Mesenchymal stem cell (in vitro differentiated cells and primary cell): ENCODE data around the gene MT4.
A peak's percentile ranks its signal among the peaks of the same experiment; 100 is the strongest.

ENCODE experiments used
- DNase-seq: peaks from one replicate; pipeline ENCODE4 v3.0.0-alpha.2; 2013
- H2AFZ ChIP-seq: one replicate; pipeline ENCODE4 v1.6.1; 2013; ENCODE audit warnings: low read depth, mild to moderate bottlenecking, control low read depth, inconsistent platforms, low read length, moderate library complexity
- H2AK5ac ChIP-seq: 2 replicates; pipeline ENCODE4 v1.6.1; 2013; ENCODE audit warnings: low read length, moderate library complexity, mild to moderate bottlenecking, inconsistent platforms; ENCODE audit not compliant: severe bottlenecking
- H2BK120ac ChIP-seq: one replicate; pipeline ENCODE4 v1.6.1; 2013; ENCODE audit warnings: low read depth, mild to moderate bottlenecking, inconsistent platforms, low read length, moderate library complexity
- H2BK12ac ChIP-seq, 2 experiments: one replicate each; pipeline ENCODE4 v1.6.1; 2013; ENCODE audit warnings: inconsistent platforms in 2 of 2, low read length in 2 of 2, mild to moderate bottlenecking in 2 of 2, moderate library complexity in 2 of 2, control low read depth in 1 of 2
- H2BK15ac ChIP-seq: one replicate; pipeline ENCODE4 v1.6.1; 2013; ENCODE audit warnings: mild to moderate bottlenecking, low read depth, inconsistent platforms; ENCODE audit not compliant: poor library complexity, severe bottlenecking
- H2BK5ac ChIP-seq: 2 replicates; pipeline ENCODE4 v1.6.1; 2013; ENCODE audit warnings: low read depth, mild to moderate bottlenecking, low read length, control low read depth, inconsistent platforms; ENCODE audit not compliant: poor library complexity, severe bottlenecking
- H3K14ac ChIP-seq, 2 experiments: one replicate each; pipeline ENCODE4 v1.6.1; 2013; ENCODE audit warnings: inconsistent platforms in 2 of 2, low read length in 2 of 2, control low read depth in 1 of 2, mild to moderate bottlenecking in 1 of 2, moderate library complexity in 1 of 2
- H3K18ac ChIP-seq, 2 experiments: one replicate each; pipeline ENCODE4 v1.6.1; 2013; ENCODE audit warnings: inconsistent platforms in 2 of 2, low read length in 2 of 2, control low read depth in 1 of 2, low read depth in 1 of 2, mild to moderate bottlenecking in 1 of 2
- H3K23ac ChIP-seq, 2 experiments: one replicate each; pipeline ENCODE4 v1.6.1; 2013; ENCODE audit warnings: inconsistent platforms in 2 of 2, low read length in 2 of 2, mild to moderate bottlenecking in 2 of 2, moderate library complexity in 2 of 2, control low read depth in 1 of 2
- H3K27ac ChIP-seq: 2 replicates; pipeline ENCODE4 v1.5.1; 2013; ENCODE audit warnings: mild to moderate bottlenecking, moderate library complexity, low read length, control low read depth, inconsistent platforms; ENCODE audit not compliant: poor library complexity, severe bottlenecking
- H3K27me3 ChIP-seq, 2 experiments: 2 replicates each; pipeline versions ENCODE4 v1.6.1 to v1.7.0; 2013; ENCODE audit warnings: low read length in 2 of 2, mild to moderate bottlenecking in 2 of 2, moderate library complexity in 2 of 2, control low read depth in 1 of 2, inconsistent platforms in 1 of 2; ENCODE audit not compliant: control insufficient read depth in 1 of 2, insufficient read depth in 1 of 2
- H3K36me3 ChIP-seq, 2 experiments: 2 replicates each; pipeline versions ENCODE4 v1.6.1 to v1.7.0; 2013; ENCODE audit warnings: low read length in 2 of 2, control low read depth in 1 of 2, inconsistent platforms in 1 of 2, low read depth in 1 of 2, mild to moderate bottlenecking in 1 of 2; ENCODE audit not compliant: insufficient read depth in 2 of 2, control insufficient read depth in 1 of 2
- H3K4ac ChIP-seq, 2 experiments: one replicate each; pipeline ENCODE4 v1.6.1; 2013; ENCODE audit warnings: inconsistent platforms in 2 of 2, low read length in 2 of 2, mild to moderate bottlenecking in 2 of 2, moderate library complexity in 2 of 2, control low read depth in 1 of 2, low read depth in 1 of 2
- H3K4me1 ChIP-seq: 2 replicates; pipeline ENCODE4 v1.6.1; 2013; ENCODE audit warnings: low read depth, low read length, control low read depth; ENCODE audit not compliant: control insufficient read depth, insufficient read depth
- H3K4me2 ChIP-seq: 2 replicates; pipeline ENCODE4 v1.6.1; 2013; ENCODE audit warnings: low read length, mild to moderate bottlenecking, inconsistent platforms; ENCODE audit not compliant: poor library complexity, severe bottlenecking
- H3K4me3 ChIP-seq, 2 experiments: 2 replicates each; pipeline versions ENCODE4 v1.5.1 to v1.7.0; 2013; ENCODE audit warnings: low read length in 2 of 2, mild to moderate bottlenecking in 2 of 2, control low read depth in 1 of 2, low read depth in 1 of 2; ENCODE audit not compliant: insufficient read depth in 1 of 2
- H3K79me1 ChIP-seq: replicated peaks from 2 replicates; pipeline ENCODE4 v1.6.1; 2013; ENCODE audit warnings: mild to moderate bottlenecking, control low read depth, low read length, inconsistent platforms; ENCODE audit not compliant: poor library complexity, severe bottlenecking
- H3K9ac ChIP-seq: 2 replicates; pipeline ENCODE4 v1.7.0; 2013; ENCODE audit warnings: mild to moderate bottlenecking, low read length, moderate library complexity
- H3K9me3 ChIP-seq: 2 replicates; pipeline ENCODE4 v1.7.0; 2013; ENCODE audit warnings: mild to moderate bottlenecking, low read length; ENCODE audit not compliant: control insufficient read depth
- H4K8ac ChIP-seq: one replicate; pipeline ENCODE4 v1.6.1; 2013; ENCODE audit warnings: inconsistent platforms, mild to moderate bottlenecking, low read length, moderate library complexity
- H4K91ac ChIP-seq: one replicate; pipeline ENCODE4 v1.6.1; 2013; ENCODE audit warnings: mild to moderate bottlenecking, low read length, inconsistent platforms
- WGBS: methylation state at CpG from one replicate; pipeline ENCODE4 v1.1.7; 2013; ENCODE audit warnings: mixed read lengths; 5-methylcytosine and 5-hydroxymethylcytosine counted together

The MT4 gene

DNA sequence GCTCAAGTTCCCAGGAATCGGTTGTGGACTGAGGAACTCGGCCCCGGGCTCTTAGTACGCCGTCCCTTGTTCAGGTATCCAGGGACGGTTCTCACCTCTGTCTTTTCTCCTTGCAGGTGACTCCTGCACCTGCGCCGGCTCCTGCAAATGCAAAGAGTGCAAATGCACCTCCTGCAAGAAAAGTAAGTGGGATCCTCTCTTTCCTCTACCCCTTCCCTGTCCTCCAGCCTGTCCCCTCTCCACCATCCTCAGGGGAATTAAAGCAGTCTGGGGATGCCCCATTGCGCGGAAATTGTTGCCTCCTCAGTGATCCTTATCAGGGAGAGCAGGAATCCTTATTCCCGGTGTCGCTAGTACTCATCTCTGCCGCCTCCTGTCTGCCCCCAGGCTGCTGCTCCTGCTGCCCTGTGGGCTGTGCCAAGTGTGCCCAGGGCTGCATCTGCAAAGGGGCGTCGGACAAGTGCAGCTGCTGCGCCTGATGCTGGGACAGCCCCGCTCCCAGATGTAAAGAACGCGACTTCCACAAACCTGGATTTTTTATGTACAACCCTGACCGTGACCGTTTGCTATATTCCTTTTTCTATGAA, 44.1 kb downstream of the MT4 start:
- peak overlapping the region; percentile 52 for H4K8ac ChIP-seq
- H3K4me3 ChIP-seq, result peak overlapping the region; percentile 59 to 92
- peak overlapping the region in 1 of 2 experiments; percentile 45 for H2BK12ac ChIP-seq
- no peaks in the 10 kb centered on the region for H3K27me3 ChIP-seq
- peaks cover 34% of the 10 kb centered on the region for H3K4me1 ChIP-seq
- no peak overlapping the region for H3K23ac ChIP-seq
- H3K27ac ChIP-seq, result peak overlapping the region; percentile 94
- H2BK5ac ChIP-seq, result no peak overlapping the region
- H4K91ac ChIP-seq, result peak overlapping the region; percentile 81
- H2AFZ ChIP-seq, result no peak overlapping the region
- H3K79me1 ChIP-seq, result peaks cover 4% of the 10 kb centered on the region
- H3K4me2 ChIP-seq, result peak overlapping the region; percentile 79
- 6% methylated on average over 21 of the region's 21 CpGs for WGBS
- H2BK15ac ChIP-seq, result peak overlapping the region; percentile 77
- DNase-seq, result peak; percentile 38
- H3K14ac ChIP-seq, result peak overlapping the region in 1 of 2 experiments; percentile 68
- no peak overlapping the region for H2BK120ac ChIP-seq
- no peak overlapping the region for H2AK5ac ChIP-seq
- H3K9ac ChIP-seq, result peak overlapping the region; percentile 91
- H3K18ac ChIP-seq, result peak overlapping the region; percentile 54 to 85
- no peaks in the 10 kb centered on the region for H3K9me3 ChIP-seq
- no peaks in the 10 kb centered on the region for H3K36me3 ChIP-seq
- peak overlapping the region; percentile 24 to 46 for H3K4ac ChIP-seq

DNA sequence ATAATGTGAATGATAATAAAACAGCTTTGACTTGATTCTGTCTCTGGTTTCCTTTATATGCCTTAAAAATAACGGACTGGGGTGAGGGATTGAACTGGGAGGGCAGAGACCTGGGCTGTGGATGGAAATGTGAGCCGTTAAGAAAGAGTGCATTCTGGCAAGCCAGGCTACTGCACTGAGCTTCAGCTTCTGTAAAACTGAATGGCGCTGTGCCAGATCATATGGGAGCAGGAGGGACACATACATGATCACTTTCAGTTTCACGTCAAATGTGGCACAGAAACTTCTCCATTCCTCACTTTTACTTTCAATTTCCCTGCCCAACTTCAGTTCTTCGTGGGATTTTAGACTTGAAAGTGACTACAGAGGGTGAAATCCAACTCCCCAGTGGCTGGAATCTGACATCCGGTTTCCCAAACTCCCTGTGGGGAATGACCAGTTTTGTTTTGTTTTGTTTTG, 44.6 kb downstream of the MT4 start:
- 0% methylated on average over 4 of the region's 6 CpGs for WGBS
- Histone ChIP-seq H3K9me3 (no peaks in the 10 kb centered on the region), H3K9ac (peak overlapping the region; percentile 91), H2BK120ac (no peak overlapping the region), H3K4me1 (peaks cover 34% of the 10 kb centered on the region), H2BK12ac (no peak overlapping the region), H2BK15ac (no peak overlapping the region), H3K4me2 (peak overlapping the region; percentile 79), H3K14ac (no peak overlapping the region), H3K4me3 (peak overlapping the region in 1 of 2 experiments; percentile 92), H4K91ac (no peak overlapping the region), H2AK5ac (no peak overlapping the region), H4K8ac (peak overlapping the region; percentile 16), H3K79me1 (peaks cover 4% of the 10 kb centered on the region), H3K23ac (no peak overlapping the region), H3K36me3 (no peaks in the 10 kb centered on the region), H3K27me3 (no peaks in the 10 kb centered on the region), H3K18ac (peak overlapping the region; percentile 84 to 88), H3K4ac (peak overlapping the region in 1 of 2 experiments; percentile 90), H2BK5ac (no peak overlapping the region), H2AFZ (no peak overlapping the region), H3K27ac (peak overlapping the region; percentile 94)
- peak; percentile 98 for DNase-seq

DNA sequence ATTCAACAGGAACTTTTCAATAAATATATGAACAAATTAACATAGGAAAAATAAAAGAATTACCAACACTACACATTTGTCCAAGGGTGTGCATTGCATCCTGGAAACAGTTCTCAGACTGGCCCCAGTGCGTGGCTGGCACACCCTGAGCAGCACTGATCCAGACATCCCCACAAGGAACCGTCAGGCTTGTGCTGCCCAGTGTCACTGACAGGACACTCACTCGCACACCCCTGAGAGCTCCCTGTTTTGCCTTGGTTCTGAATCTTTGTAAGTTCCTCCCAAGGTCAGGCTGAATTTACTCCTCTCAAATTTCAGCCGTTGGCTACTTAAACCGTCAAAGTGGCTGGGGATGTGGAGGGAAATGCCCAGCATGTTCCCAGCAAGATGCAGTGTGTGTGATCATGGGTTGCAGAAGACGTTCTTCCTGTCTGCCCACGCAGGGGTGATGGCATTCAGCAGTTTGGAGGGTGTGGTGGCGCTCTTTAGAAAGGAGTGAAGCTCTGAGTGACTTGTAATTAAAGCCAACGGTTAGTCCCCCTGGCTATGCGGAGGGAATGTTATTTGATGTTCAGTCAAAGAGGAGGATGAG, 45.2 kb downstream of the MT4 start:
- H2BK120ac ChIP-seq, result no peak overlapping the region
- H2BK12ac ChIP-seq, result peak overlapping the region; percentile 46 to 99
- peak overlapping the region; percentile 20 for H2BK5ac ChIP-seq
- H3K18ac ChIP-seq, result peak overlapping the region; percentile 89 to 96
- peak overlapping the region; percentile 86 for H4K8ac ChIP-seq
- peak; percentile 96 for DNase-seq
- H3K36me3 ChIP-seq, result no peaks in the 10 kb centered on the region
- H2BK15ac ChIP-seq, result no peak overlapping the region
- WGBS, result 15% methylated on average over 10 of the region's 10 CpGs
- peak overlapping the region; percentile 10 to 92 for H3K4me3 ChIP-seq
- H3K4ac ChIP-seq, result peak overlapping the region; percentile 42 to 89
- peak overlapping the region; percentile 93 for H4K91ac ChIP-seq
- peak overlapping the region; percentile 95 for H3K27ac ChIP-seq
- H3K4me2 ChIP-seq, result peak overlapping the region; percentile 67
- peak overlapping the region; percentile 6 for H2AFZ ChIP-seq
- peak overlapping the region in 1 of 2 experiments; percentile 68 for H3K14ac ChIP-seq
- peaks cover 36% of the 10 kb centered on the region for H3K4me1 ChIP-seq
- H3K79me1 ChIP-seq, result no peaks in the 10 kb centered on the region
- H3K9ac ChIP-seq, result peak overlapping the region; percentile 91
- peak overlapping the region; percentile 29 for H2AK5ac ChIP-seq
- no peaks in the 10 kb centered on the region for H3K9me3 ChIP-seq
- H3K23ac ChIP-seq, result peak overlapping the region in 1 of 2 experiments; percentile 74
- no peaks in the 10 kb centered on the region for H3K27me3 ChIP-seq

DNA sequence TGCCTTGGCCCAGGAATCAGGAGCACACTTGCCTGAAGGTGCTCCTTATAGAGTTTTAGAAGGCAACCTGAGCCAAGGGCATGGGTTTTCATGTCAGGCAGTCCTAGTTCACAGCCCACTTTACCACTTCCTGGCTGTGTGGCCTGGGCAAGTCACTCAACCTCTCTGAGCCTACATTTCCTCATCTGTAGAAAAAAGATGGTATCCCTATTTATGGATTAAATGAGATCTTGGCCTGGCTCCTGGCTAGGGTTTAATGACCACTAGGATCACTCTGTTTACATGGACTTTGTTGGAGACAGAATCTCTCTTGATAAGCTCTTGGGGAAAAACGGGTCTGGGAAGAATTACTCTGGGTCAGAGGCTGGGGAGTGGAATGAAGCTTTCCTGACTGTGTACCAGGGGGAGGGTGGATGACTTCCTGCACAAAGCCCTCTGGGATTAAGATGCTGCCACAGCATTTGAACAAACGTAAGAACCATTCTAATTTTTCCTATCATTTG, 45.8 kb downstream of the MT4 start:
- DNase-seq, result peak; percentile 71
- Histone ChIP-seq H2BK15ac (no peak overlapping the region), H3K4me1 (peaks cover 36% of the 10 kb centered on the region), H4K8ac (peak overlapping the region; percentile 86), H3K4me2 (peak overlapping the region; percentile 67), H2BK5ac (peak overlapping the region; percentile 1), H3K18ac (peak overlapping the region; percentile 89 to 96), H2AFZ (peak overlapping the region; percentile 6), H2AK5ac (peak overlapping the region; percentile 1), H3K27ac (peak overlapping the region; percentile 95), H2BK120ac (no peak overlapping the region), H3K36me3 (no peaks in the 10 kb centered on the region), H3K14ac (no peak overlapping the region), H3K27me3 (no peaks in the 10 kb centered on the region), H4K91ac (peak overlapping the region; percentile 93), H3K9me3 (no peaks in the 10 kb centered on the region), H3K4ac (peak overlapping the region; percentile 79 to 89), H3K23ac (no peak overlapping the region), H3K4me3 (peak overlapping the region in 1 of 2 experiments; percentile 92), H3K79me1 (no peaks in the 10 kb centered on the region), H3K9ac (peak overlapping the region; percentile 91), H2BK12ac (peak overlapping the region; percentile 6 to 99)
- 36% methylated on average over 2 of the region's 2 CpGs for WGBS
